Ovary (tissue), 9 donors: ENCODE data around the gene CDC42BPA. TPM values are rescaled to one million over a fixed set of nuclear protein-coding genes. Genes with fewer than 3 reads are reported as not detected.

Source experiments
- DNase-seq, 5 donors: peaks; one replicate each; pipeline ENCODE4 v3.0.0-alpha.2; 2019 to 2020
- H3K27ac ChIP-seq, 2 donors: fragments of 200-600 bp; one replicate each; pipeline versions ENCODE4 v1.5.1 to v1.8.0; 2019 to 2022
- H3K27me3 ChIP-seq: fragments of 200-600 bp; one replicate; pipeline ENCODE4 v1.8.0; 2022
- H3K36me3 ChIP-seq: fragments of 200-600 bp; sonication (generic); one replicate; pipeline ENCODE4 v1.5.1; 2019
- H3K4me1 ChIP-seq: one replicate; pipeline ENCODE4 v1.8.1; 2013; ENCODE audit warnings: mild to moderate bottlenecking, moderate library complexity; ENCODE audit not compliant: insufficient read depth
- H3K4me3 ChIP-seq: fragments of 200-600 bp; sonication (generic); one replicate; pipeline ENCODE4 v1.5.1; 2017
- H3K9me3 ChIP-seq, 2 donors: fragments of 200-600 bp in 1 of 2; sonication (generic) in 1 of 2; one replicate each; pipeline versions ENCODE4 v1.5.1 to v1.8.1; 2013 to 2019; ENCODE audit warnings: mild to moderate bottlenecking in 1 of 2, moderate library complexity in 1 of 2
- CTCF ChIP-seq, 3 donors: fragments of 450-650 bp in 2 of 3; fragments of 200-600 bp in 1 of 3; IDR thresholded peaks; one replicate each; pipeline versions ENCODE4 v1.5.1 to v1.8.0; 2016 to 2022; ENCODE audit warnings: antibody characterized with exemption in 3 of 3, mild to moderate bottlenecking in 1 of 3
- EP300 ChIP-seq: sonication (generic); formaldehyde crosslinking; IDR thresholded peaks from one replicate; pipeline ENCODE4 v1.6.1; 2017; ENCODE audit warnings: antibody characterized with exemption
- POLR2A ChIP-seq: fragments of 450-650 bp; IDR thresholded peaks from one replicate; pipeline ENCODE4 v1.6.1; 2017; ENCODE audit warnings: antibody characterized with exemption, mild to moderate bottlenecking, moderate library complexity
- WGBS, 3 donors: extraction: QIAGEN DNeasy Blood & Tissue Kit in 1 of 3; methylation state at CpG; one replicate each; pipeline versions ENCODE4 v1.1.5 to v1.1.7; 2013 to 2017; 5-methylcytosine and 5-hydroxymethylcytosine counted together
- intact Hi-C, 4 donors: fragments of 100-400 bp; cut with DNase I; formaldehyde crosslinking; loops; one replicate each; pipeline versions ENCODE4 v1.11.0 to v1.15.1; 2022 to 2023
- polyA plus RNA-seq, 2 donors: library from polyadenylated mRNA; stranded (reverse); fragments of 200-250 nt in 1 of 2; fragments of 350-450 nt in 1 of 2; fragmentation: Illumina TruSeq in 1 of 2; extraction: RNeasy Lipid Tissue Mini Kit (QIAGEN cat#74804) in 1 of 2; gene quantifications; one replicate each; pipeline ENCODE4 v1.2.3, GENCODE V29; 2013 to 2014
- total RNA-seq, 7 donors: library from RNA; depleted of rRNA in 2 of 7; stranded (reverse); fragments of >200 nt in 2 of 7; fragmentation: NEBNext Ultra II Directional in 3 of 7; extraction: Animal tissue kit (Norgen Biotek cat#: 25700) in 3 of 7; gene quantifications; one replicate each; pipeline versions ENCODE4 v1.1.0 to v1.2.4, GENCODE V29; 2016 to 2023
- donor health status: DM: no; HTN: no; CAD: no; lungs with moderate emphysema.
- donor health status: DM: no; HTN: no; CAD: no.
- donor health status: Bipolar disorder and iron deficiency.
- donor health status: DM: yes; HTN: yes; CAD: no.
- donor health status: DM: no; HTN: no; CAD: no.
- donor health status: DM: yes; HTN: yes; CAD: no.

The CDC42BPA gene
- total and polyA plus RNA-seq, 9 donors = 11.1 to 56.2 (median 40.2) TPM

GRCh38 chr1:227058321-227058751 is 260.0 kb downstream of the CDC42BPA start:
- Histone ChIP-seq H3K36me3 (no peaks in the 10 kb centered on the region), H3K9me3 (no peaks in the 10 kb centered on the region), H3K4me3 (no peak overlapping the region), H3K27me3 (no peaks in the 10 kb centered on the region), H3K4me1 (no peaks in the 10 kb centered on the region), H3K27ac (no peak overlapping the region)
- TF ChIP-seq POLR2A = no peak
- TF ChIP-seq CTCF (IDR thresholded peaks at IDR 0.05) = no peak
- TF ChIP-seq EP300 = no peak
- DNase-seq = no peak
- 93 to 98% (median 97%) methylated on average over 5 of the region's 5 CpGs for WGBS, 3 donors
- intact Hi-C loops = no loop called here

- H3K27ac ChIP-seq = no peak overlapping the region
- no peak for DNase-seq
- H3K36me3 ChIP-seq = no peaks in the 10 kb centered on the region
- no peak overlapping the region for H3K4me3 ChIP-seq
- H3K27me3 ChIP-seq = no peaks in the 10 kb centered on the region
- intact Hi-C loops = no loop called here
- H3K4me1 ChIP-seq = no peaks in the 10 kb centered on the region
- no peaks in the 10 kb centered on the region for H3K9me3 ChIP-seq
- TF ChIP-seq POLR2A (no peak), CTCF (IDR thresholded peaks at IDR 0.05) (no peak), EP300 (no peak)
These were observed 269.0 kb downstream of the CDC42BPA start for GRCh38 chr1:227049253-227049652.

GRCh38 chr1:227043755-227044154 is 274.5 kb downstream of the CDC42BPA start:
- WGBS, 3 donors = 91 to 92% (median 92%) methylated on average over 5 of the region's 5 CpGs
- Histone ChIP-seq H3K36me3 (no peaks in the 10 kb centered on the region), H3K4me1 (no peaks in the 10 kb centered on the region), H3K27me3 (no peaks in the 10 kb centered on the region), H3K27ac (no peak overlapping the region), H3K9me3 (no peaks in the 10 kb centered on the region), H3K4me3 (no peak overlapping the region)
- no peak for DNase-seq
- TF ChIP-seq POLR2A (no peak), CTCF (IDR thresholded peaks at IDR 0.05) (no peak), EP300 (no peak)
- intact Hi-C loops = no loop called here

- WGBS, 3 donors = 88 to 92% (median 91%) methylated on average over 3 of the region's 3 CpGs
- Histone ChIP-seq H3K4me3 (no peak overlapping the region), H3K27me3 (no peaks in the 10 kb centered on the region), H3K4me1 (no peaks in the 10 kb centered on the region), H3K9me3 (no peaks in the 10 kb centered on the region), H3K27ac (no peak overlapping the region), H3K36me3 (no peaks in the 10 kb centered on the region)
- intact Hi-C loops = no loop called here
- no peak for TF ChIP-seq CTCF (IDR thresholded peaks at IDR 0.05)
- TF ChIP-seq POLR2A = no peak
- no peak for TF ChIP-seq EP300
- no peak for DNase-seq
These were observed 276.0 kb downstream of the CDC42BPA start for GRCh38 chr1:227042292-227042691.

- H3K27me3 ChIP-seq = no peaks in the 10 kb centered on the region
- H3K4me1 ChIP-seq = no peaks in the 10 kb centered on the region
- intact Hi-C loops = no loop called here
- no peak for TF ChIP-seq POLR2A
- no peak for TF ChIP-seq EP300
- no peak for TF ChIP-seq CTCF (IDR thresholded peaks at IDR 0.05)
- no peak overlapping the region for H3K4me3 ChIP-seq
- H3K36me3 ChIP-seq = no peaks in the 10 kb centered on the region
- H3K27ac ChIP-seq = no peak overlapping the region
- 79 to 96% (median 95%) methylated on average over 1 of the region's 1 CpG for WGBS, 3 donors
- no peak for DNase-seq
- H3K9me3 ChIP-seq = no peaks in the 10 kb centered on the region
These were observed 279.9 kb downstream of the CDC42BPA start for GRCh38 chr1:227038401-227038800.
